Nephron (organoid): ENCODE measurements around the gene SOX2.

Experiments
- H3K27ac Mint-ChIP-seq, 3 experiments: 2 replicates each; pipeline ENCODE4 v1.8.0; 2020; ENCODE audit warnings: mixed read lengths in 3 of 3, mild to moderate bottlenecking in 2 of 3, moderate library complexity in 1 of 3
- H3K27me3 Mint-ChIP-seq: 2 replicates; pipeline ENCODE4 v1.8.0; 2021; ENCODE audit warnings: low read depth, mild to moderate bottlenecking, moderate library complexity, mixed read lengths
- H3K36me3 Mint-ChIP-seq: 2 replicates; pipeline ENCODE4 v1.8.0; 2020; ENCODE audit warnings: low read depth, mixed read lengths
- H3K4me1 Mint-ChIP-seq: 2 replicates; pipeline ENCODE4 v1.8.0; 2020; ENCODE audit warnings: mixed read lengths
- H3K4me3 Mint-ChIP-seq, 3 experiments: 2 replicates each; pipeline ENCODE4 v1.8.0; 2020; ENCODE audit warnings: mild to moderate bottlenecking in 3 of 3, mixed read lengths in 3 of 3, moderate library complexity in 2 of 3
- H3K9me3 Mint-ChIP-seq: 2 replicates; pipeline ENCODE4 v1.8.0; 2020; ENCODE audit warnings: mixed read lengths
- TF ChIP-seq, protein P1 (sequence below), 3 experiments: fragments of 200-600 bp; sonication (generic); IDR thresholded peaks; one replicate each; pipeline ENCODE4 v1.5.0; 2021; ENCODE audit warnings: antibody characterized with exemption in 3 of 3; ENCODE audit not compliant: unreplicated experiment in 3 of 3

The SOX2 gene

DNA sequence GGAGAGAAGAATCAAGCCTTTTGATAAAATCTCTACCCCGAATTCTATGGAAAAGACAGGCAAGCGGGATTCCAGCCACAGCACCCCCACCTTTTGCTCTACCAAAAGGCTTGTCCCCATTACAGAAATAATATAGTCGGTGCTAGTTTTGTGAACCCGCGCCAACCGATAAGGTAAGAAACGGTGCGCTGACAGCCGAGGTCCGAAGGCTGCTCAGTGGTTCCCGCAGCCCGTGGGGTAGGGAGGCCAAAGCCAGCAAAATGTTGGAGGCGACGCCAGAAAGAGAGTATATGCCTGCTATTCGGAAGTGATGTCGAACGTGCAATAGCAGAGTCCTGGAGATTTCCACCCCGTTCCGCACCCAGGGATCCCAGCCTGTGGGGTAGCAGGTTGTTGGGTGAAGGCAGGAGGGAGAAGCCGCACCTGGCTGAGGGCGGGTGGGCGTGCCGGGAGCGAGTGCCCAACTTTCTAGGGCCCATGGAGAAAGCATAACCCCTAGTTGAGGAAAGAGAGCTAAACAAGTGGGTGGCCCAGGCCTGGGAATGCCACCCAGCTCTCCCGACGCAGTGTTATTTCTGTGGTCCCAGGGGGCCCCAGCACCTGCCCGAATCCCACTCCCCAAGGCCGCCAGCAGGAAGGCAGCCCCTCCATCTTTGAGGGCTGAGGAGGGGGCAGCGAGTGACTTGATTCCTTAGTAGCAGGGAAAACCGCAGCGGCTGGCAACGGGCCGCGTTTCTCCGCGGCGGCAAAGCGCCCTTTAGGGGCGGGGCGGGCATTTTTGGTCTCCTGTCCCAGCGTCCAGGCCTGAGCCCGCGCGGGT lies 7.9 kb upstream of the SOX2 start:
- H3K27ac Mint-ChIP-seq, result no peak overlapping the region
- no peaks in the 10 kb centered on the region for H3K36me3 Mint-ChIP-seq
- peaks cover 71% of the 10 kb centered on the region for H3K27me3 Mint-ChIP-seq
- no peak overlapping the region for H3K4me3 Mint-ChIP-seq
- peaks cover 14% of the 10 kb centered on the region for H3K4me1 Mint-ChIP-seq
- peaks cover 3% of the 10 kb centered on the region for H3K9me3 Mint-ChIP-seq
- TF ChIP-seq, protein P1, sequence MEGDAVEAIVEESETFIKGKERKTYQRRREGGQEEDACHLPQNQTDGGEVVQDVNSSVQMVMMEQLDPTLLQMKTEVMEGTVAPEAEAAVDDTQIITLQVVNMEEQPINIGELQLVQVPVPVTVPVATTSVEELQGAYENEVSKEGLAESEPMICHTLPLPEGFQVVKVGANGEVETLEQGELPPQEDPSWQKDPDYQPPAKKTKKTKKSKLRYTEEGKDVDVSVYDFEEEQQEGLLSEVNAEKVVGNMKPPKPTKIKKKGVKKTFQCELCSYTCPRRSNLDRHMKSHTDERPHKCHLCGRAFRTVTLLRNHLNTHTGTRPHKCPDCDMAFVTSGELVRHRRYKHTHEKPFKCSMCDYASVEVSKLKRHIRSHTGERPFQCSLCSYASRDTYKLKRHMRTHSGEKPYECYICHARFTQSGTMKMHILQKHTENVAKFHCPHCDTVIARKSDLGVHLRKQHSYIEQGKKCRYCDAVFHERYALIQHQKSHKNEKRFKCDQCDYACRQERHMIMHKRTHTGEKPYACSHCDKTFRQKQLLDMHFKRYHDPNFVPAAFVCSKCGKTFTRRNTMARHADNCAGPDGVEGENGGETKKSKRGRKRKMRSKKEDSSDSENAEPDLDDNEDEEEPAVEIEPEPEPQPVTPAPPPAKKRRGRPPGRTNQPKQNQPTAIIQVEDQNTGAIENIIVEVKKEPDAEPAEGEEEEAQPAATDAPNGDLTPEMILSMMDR (IDR thresholded peaks at IDR 0.05; ENCODE audit: unreplicated experiment in 3 of 3), result no peak

DNA sequence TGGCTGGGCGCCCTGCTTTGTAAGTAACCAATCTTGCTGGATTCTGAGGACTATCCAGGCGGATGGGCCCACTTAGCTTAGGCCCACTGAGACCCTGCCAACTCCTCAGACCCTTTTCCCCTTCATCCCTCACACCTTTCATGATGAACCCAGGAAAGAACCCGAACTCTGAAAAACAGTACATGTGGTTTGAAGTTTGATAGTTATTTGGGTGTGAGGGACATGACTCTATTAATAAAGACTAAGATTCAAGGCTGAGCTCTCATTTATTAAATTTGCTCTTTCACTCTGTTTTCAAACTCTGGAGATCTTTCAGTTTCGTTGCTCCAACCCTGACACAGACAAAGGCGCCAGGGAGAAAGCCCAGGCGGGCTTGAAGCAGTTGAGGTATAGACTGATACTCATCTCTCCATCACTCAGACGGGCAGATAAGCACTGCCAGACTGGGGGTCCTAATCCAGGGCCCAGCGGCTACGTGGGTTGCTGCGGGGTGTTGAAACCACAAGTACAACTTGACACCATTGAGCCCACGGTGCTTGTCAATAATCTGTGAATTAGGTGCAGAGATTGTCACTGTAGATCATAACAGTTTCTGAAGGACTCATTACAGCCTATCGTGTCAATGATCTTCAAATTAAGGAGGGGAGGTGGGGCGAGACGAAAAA lies 7.2 kb upstream of the SOX2 start:
- H3K36me3 Mint-ChIP-seq, result no peaks in the 10 kb centered on the region
- peaks cover 17% of the 10 kb centered on the region for H3K4me1 Mint-ChIP-seq
- H3K27ac Mint-ChIP-seq, result no peak overlapping the region
- TF ChIP-seq, protein P1 (IDR thresholded peaks at IDR 0.05; ENCODE audit: unreplicated experiment in 3 of 3), result no peak
- H3K9me3 Mint-ChIP-seq, result peaks cover 3% of the 10 kb centered on the region
- no peak overlapping the region for H3K4me3 Mint-ChIP-seq
- peaks cover 63% of the 10 kb centered on the region for H3K27me3 Mint-ChIP-seq

DNA sequence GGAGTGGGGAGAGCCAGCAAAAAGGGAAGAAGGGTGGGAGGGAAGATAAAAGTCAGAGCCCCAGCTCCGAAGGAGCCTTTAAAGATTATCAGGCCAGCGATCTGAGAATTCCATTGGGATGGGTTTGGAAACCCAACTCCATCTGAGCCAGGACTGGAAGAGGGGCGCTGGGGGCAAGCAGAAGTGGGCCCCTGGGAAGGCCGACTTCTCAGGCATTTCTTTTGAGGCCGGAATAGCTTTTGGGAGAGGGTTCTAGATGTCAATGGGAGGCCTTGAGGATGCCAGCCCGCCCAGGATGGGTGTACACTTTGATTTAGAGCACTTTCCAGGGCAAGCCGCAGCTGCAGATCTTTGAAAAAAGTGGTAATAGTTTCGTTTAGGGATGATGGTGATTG lies 6.6 kb upstream of the SOX2 start:
- TF ChIP-seq, protein P1 (IDR thresholded peaks at IDR 0.05; ENCODE audit: unreplicated experiment in 3 of 3), result no peak
- H3K4me3 Mint-ChIP-seq, result no peak overlapping the region
- no peaks in the 10 kb centered on the region for H3K36me3 Mint-ChIP-seq
- peaks cover 58% of the 10 kb centered on the region for H3K27me3 Mint-ChIP-seq
- peaks cover 3% of the 10 kb centered on the region for H3K9me3 Mint-ChIP-seq
- peaks cover 21% of the 10 kb centered on the region for H3K4me1 Mint-ChIP-seq
- H3K27ac Mint-ChIP-seq, result no peak overlapping the region

DNA sequence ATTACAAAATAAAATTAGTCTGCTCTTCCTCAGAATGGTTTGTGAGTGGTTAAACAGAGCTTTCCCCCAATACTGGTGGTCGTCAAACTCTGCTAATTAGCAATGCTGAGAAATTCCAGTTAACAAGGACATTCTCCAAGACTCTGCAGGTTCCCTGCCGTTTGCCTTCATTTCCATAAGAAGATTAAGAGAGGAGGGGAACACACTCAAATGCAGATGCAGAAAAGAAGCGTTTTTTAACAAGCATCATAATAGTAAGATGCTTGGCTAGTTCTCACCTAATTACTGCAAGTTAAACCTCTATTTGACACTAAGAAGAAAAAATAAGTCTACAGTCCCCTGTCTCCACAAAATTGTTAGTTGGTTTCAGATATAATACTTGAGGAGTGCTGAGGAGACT lies 3.7 kb upstream of the SOX2 start:
- peaks cover 10% of the 10 kb centered on the region for H3K4me1 Mint-ChIP-seq
- no peak overlapping the region for H3K27ac Mint-ChIP-seq
- H3K36me3 Mint-ChIP-seq, result no peaks in the 10 kb centered on the region
- peaks cover 29% of the 10 kb centered on the region for H3K27me3 Mint-ChIP-seq
- TF ChIP-seq, protein P1 (IDR thresholded peaks at IDR 0.05; ENCODE audit: unreplicated experiment in 3 of 3), result no peak
- peaks cover 3% of the 10 kb centered on the region for H3K9me3 Mint-ChIP-seq
- no peak overlapping the region for H3K4me3 Mint-ChIP-seq

DNA sequence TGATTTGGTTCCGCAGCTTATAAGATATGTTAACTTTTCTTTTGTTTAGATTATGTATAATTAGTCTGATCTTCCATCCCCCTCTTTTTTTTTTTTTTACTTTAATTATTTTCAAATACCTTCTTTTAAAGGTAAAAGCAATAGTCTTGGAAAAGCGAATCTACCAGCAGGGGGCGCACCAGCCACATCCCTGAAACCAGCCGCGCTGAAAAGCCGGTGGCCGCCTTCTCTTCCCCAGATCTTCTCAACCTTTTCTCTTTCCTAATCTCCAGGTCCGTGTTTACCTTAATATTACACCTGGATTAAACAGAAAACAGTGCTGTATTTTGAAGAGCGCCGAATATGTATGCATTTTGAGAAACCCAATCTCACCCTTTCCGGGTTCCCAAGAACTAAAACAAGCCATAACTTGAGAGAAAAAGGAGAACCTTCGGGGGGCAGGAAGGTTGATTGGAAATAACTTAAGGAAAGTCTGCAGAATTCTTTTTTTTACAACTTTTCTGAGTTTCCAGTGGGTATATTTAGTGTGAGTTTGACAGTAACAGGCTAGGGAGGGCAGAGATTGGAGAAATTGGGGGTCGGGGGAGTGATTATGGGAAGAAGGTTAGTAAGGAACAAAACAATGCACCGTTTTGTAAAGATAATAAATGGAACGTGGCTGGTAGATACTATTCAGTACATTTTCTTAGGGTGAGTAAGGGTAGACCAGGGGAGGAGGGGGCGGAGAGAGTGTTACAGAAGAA lies 2.0 kb upstream of the SOX2 start:
- Mint-ChIP-seq H3K27ac (peak overlapping the region in 2 of 3 experiments; percentile 4 to 53), H3K36me3 (no peaks in the 10 kb centered on the region), H3K27me3 (peaks cover 12% of the 10 kb centered on the region), H3K9me3 (no peaks in the 10 kb centered on the region), H3K4me3 (peak overlapping the region; percentile 61 to 77 (median 73)), H3K4me1 (peaks cover 10% of the 10 kb centered on the region)
- TF ChIP-seq, protein P1 (IDR thresholded peaks at IDR 0.05; ENCODE audit: unreplicated experiment in 3 of 3), result peak; percentile 86 to 89 (median 87)
